ENCODE data around the gene TRIM44. TPM values are rescaled to one million over a fixed set of nuclear protein-coding genes. Genes with fewer than 3 reads are reported as not detected.

TRIM44 gene
- total and polyA plus RNA-seq, 12 donors = 5.5 to 89.8 (median 34.1) TPM

- DNase-seq = no peak
- H3K27ac ChIP-seq = no peak overlapping the region
- WGBS, 4 donors = 87 to 97% (median 95%) methylated on average over 2 of the region's 2 CpGs
- no peaks in the 10 kb centered on the region for H3K27me3 ChIP-seq
- H3K4me3 ChIP-seq = no peak overlapping the region
- no peaks in the 10 kb centered on the region for H3K36me3 ChIP-seq (replicated peaks in 1 of 2)
- peaks cover 11 to 16% of the 10 kb centered on the region in 2 donors for H3K4me1 ChIP-seq (replicated peaks in 1 of 2)
- H3K9me3 ChIP-seq (replicated peaks in 1 of 3) = no peaks in the 10 kb centered on the region
- TF ChIP-seq, protein P1, sequence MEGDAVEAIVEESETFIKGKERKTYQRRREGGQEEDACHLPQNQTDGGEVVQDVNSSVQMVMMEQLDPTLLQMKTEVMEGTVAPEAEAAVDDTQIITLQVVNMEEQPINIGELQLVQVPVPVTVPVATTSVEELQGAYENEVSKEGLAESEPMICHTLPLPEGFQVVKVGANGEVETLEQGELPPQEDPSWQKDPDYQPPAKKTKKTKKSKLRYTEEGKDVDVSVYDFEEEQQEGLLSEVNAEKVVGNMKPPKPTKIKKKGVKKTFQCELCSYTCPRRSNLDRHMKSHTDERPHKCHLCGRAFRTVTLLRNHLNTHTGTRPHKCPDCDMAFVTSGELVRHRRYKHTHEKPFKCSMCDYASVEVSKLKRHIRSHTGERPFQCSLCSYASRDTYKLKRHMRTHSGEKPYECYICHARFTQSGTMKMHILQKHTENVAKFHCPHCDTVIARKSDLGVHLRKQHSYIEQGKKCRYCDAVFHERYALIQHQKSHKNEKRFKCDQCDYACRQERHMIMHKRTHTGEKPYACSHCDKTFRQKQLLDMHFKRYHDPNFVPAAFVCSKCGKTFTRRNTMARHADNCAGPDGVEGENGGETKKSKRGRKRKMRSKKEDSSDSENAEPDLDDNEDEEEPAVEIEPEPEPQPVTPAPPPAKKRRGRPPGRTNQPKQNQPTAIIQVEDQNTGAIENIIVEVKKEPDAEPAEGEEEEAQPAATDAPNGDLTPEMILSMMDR (IDR thresholded peaks at IDR 0.05) = no peak
- TF ChIP-seq POLR2A (IDR thresholded peaks at IDR 0.05) = no peak
- intact Hi-C loops (cut with DNase I) = no loop called here
Measured at GRCh38 chr11:35717520-35717919, 54.9 kb downstream of the TRIM44 start.

DNA sequence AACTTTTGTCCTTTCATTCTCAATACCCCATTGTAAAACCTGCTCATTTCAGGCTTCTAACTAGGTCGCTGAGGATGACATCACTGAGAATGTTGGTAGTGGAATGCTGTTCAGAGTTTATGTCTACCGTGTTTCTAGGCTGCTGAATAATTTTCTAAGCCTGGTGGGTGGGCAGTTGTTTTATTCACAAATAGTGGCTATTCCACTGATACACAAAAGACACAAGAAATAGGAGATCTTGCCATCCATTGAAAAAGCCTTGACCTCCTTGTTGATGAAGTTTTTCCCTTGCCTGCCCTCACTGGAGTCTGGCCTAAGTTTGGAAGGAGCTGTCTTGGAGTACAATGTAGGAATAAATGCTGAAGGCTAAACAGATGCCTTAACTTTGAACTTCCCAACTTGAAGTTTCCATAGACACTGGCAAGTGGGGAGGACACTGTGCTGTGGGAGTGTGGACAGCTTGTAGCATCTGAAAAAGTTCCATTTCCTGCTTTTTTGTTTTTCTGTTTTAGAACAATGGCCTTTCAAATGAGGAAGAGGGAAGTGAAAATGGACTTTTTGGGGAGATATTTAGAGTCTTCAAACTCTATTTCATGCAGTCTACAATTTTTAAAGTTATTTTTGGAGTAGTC lies 59.2 kb downstream of the TRIM44 start:
- Histone ChIP-seq H3K4me3 (no peak overlapping the region), H3K4me1 (replicated peaks in 1 of 2) (peaks cover 14 to 18% of the 10 kb centered on the region in 2 donors), H3K9me3 (replicated peaks in 1 of 3) (no peaks in the 10 kb centered on the region), H3K27me3 (no peaks in the 10 kb centered on the region), H3K36me3 (replicated peaks in 1 of 2) (peaks cover 0 to 2% of the 10 kb centered on the region in 2 donors), H3K27ac (peak overlapping the region in 3 of 5 donors; percentile 6 to 31 (median 15))
- intact Hi-C loops (cut with DNase I) = no loop called here
- peak in 1 of 7 donors; percentile 8 for DNase-seq
- WGBS, 4 donors = 44 to 71% (median 49%) methylated on average over 2 of the region's 2 CpGs
- TF ChIP-seq, protein P1 (IDR thresholded peaks at IDR 0.05) = no peak
- TF ChIP-seq POLR2A (IDR thresholded peaks at IDR 0.05) = no peak

DNA sequence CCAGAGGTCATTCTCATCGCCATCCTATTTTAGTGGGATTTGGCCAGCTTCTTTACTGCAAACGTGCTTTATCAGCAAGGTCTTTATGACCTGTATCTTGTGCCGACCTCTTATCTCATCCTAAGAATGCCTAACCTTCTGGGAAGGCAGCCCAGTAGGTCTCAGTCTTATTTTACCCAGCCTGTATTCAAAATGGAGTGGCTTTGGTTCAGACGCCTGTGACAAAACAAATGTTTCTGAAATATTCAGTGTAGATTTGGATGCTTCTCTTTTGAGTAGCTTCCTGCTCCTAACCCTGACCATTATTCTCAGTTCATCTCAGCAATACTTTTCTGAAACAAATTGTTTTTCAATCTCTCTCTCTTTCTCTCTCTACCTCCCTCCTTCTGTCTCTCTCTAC lies 60.1 kb downstream of the TRIM44 start:
- Histone ChIP-seq H3K27me3 (no peaks in the 10 kb centered on the region), H3K9me3 (replicated peaks in 1 of 3) (no peaks in the 10 kb centered on the region), H3K4me3 (no peak overlapping the region), H3K4me1 (replicated peaks in 1 of 2) (peaks cover 14 to 18% of the 10 kb centered on the region in 2 donors), H3K27ac (peak overlapping the region in 2 of 5 donors; percentile 6 to 31), H3K36me3 (replicated peaks in 1 of 2) (peaks cover 0 to 8% of the 10 kb centered on the region in 2 donors)
- DNase-seq = no peak
- 39 to 46% (median 43%) methylated on average over 4 of the region's 4 CpGs for WGBS, 4 donors
- TF ChIP-seq, protein P1 (IDR thresholded peaks at IDR 0.05) = no peak
- TF ChIP-seq POLR2A (IDR thresholded peaks at IDR 0.05) = no peak
- intact Hi-C loops (cut with DNase I) = no loop called here

DNA sequence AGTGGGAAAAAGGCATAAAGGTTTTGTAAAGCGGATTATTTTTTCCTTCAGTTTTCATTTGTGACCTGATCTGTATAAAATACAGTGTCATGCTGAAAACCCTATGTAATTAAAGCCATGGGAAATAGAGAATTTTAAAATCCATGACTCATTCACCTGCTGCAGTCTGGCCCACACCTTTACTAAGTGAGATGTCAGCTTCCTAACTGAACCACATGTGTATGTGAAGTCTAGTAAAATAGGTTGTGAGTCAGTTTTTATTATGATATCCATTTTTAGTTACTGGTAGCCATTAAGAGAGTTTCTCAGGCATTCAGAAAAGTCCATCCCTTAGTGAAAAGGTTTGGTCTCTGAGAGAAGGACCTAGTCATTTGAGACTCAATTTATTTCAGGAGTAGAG lies 60.9 kb downstream of the TRIM44 start:
- H3K4me1 ChIP-seq (replicated peaks in 1 of 2) = peaks cover 14 to 18% of the 10 kb centered on the region in 2 donors
- WGBS, 4 donors = 93 to 100% (median 100%) methylated on average over 1 of the region's 1 CpG
- no peak overlapping the region for H3K27ac ChIP-seq

More for the DNA sequence above, 60.9 kb downstream of the TRIM44 start:
- intact Hi-C loops (cut with DNase I) = no loop called here
- no peak for DNase-seq
- H3K4me3 ChIP-seq = no peak overlapping the region
- H3K9me3 ChIP-seq (replicated peaks in 1 of 3) = no peaks in the 10 kb centered on the region
- H3K27me3 ChIP-seq = no peaks in the 10 kb centered on the region
- TF ChIP-seq, protein P1 (IDR thresholded peaks at IDR 0.05) = no peak
- no peak for TF ChIP-seq POLR2A (IDR thresholded peaks at IDR 0.05)
- H3K36me3 ChIP-seq (replicated peaks in 1 of 2) = peaks cover 0 to 8% of the 10 kb centered on the region in 2 donors
